ENCODE results near the gene YKT6. TPM values are rescaled to one million over a fixed set of nuclear protein-coding genes. Genes with fewer than 3 reads are reported as not detected.

YKT6 gene
- total RNA-seq, 1 experiment from 2014 or later = 142 TPM

GRCh38 chr7:44228571-44229350 lies 28.0 kb downstream of the YKT6 start:
- H3K4me3 ChIP-seq = no peak overlapping the region
- no peak for DNase-seq
- H3K9me3 ChIP-seq (ENCODE audit: insufficient read depth, low read depth) = no peaks in the 10 kb centered on the region
- H4K20me1 ChIP-seq (ENCODE audit: insufficient read depth) = peaks cover 4% of the 10 kb centered on the region; the same call in 1 of the 2 replicates
- BruUV-seq (replicated peaks) = no TSS peak
- no peaks in the 10 kb centered on the region for H3K79me2 ChIP-seq (ENCODE audit: low read depth)
- peaks cover 56% of the 10 kb centered on the region for H3K27me3 ChIP-seq (ENCODE audit: insufficient read depth, low read depth)
- H2AFZ ChIP-seq = no peak overlapping the region
- intact Hi-C loops (cut with micrococcal nuclease; ENCODE audit: unreplicated experiment) = no loop called here
- no peaks in the 10 kb centered on the region for H3K9me2 ChIP-seq (ENCODE audit: insufficient read depth)
- no peaks in the 10 kb centered on the region for H3K36me3 ChIP-seq (ENCODE audit: low read depth)
- no peaks in the 10 kb centered on the region for H3K4me1 ChIP-seq (replicated peaks; ENCODE audit: insufficient read depth)
- no peaks in the 10 kb centered on the region for H3F3A ChIP-seq (ENCODE audit: insufficient read depth, low read depth)
- TF ChIP-seq CTCF (conservative IDR thresholded peaks at IDR 0.05) = no peak
- ChIA-PET POLR2A (ENCODE audit: unreplicated experiment) (no interaction called here), CTCF (interaction anchor here (0.6 kb wide), 1 partner anchor 109 kb away, joined by 7 read pairs; no protein-coding TSS in a partner anchor)
- no peak overlapping the region for H3K27ac ChIP-seq
- no peak overlapping the region for H3K4me2 ChIP-seq

- H2AFZ ChIP-seq = no peak overlapping the region
- no peaks in the 10 kb centered on the region for H3K79me2 ChIP-seq (ENCODE audit: low read depth)
- H3K4me3 ChIP-seq = no peak overlapping the region
- no TSS peak for BruUV-seq (replicated peaks)
- H3K36me3 ChIP-seq (ENCODE audit: low read depth) = no peaks in the 10 kb centered on the region
- no peak overlapping the region for H3K27ac ChIP-seq
- H3F3A ChIP-seq (ENCODE audit: insufficient read depth, low read depth) = no peaks in the 10 kb centered on the region
- CTCF ChIA-PET = interaction anchor here (0.5 to 0.6 kb wide), 2 partner anchors 110 to 211 kb away, joined by 7 to 11 read pairs; no protein-coding TSS in a partner anchor
- H3K4me1 ChIP-seq (replicated peaks; ENCODE audit: insufficient read depth) = no peaks in the 10 kb centered on the region
- TF ChIP-seq EZH2 (IDR thresholded peaks at IDR 0.05; ENCODE audit: low read depth) (no peak), CTCF (conservative IDR thresholded peaks at IDR 0.05) (no peak)
- POLR2A ChIA-PET (ENCODE audit: unreplicated experiment) = no interaction called here
- H3K27me3 ChIP-seq (ENCODE audit: insufficient read depth, low read depth) = peaks cover 53% of the 10 kb centered on the region
- no peak overlapping the region for H3K4me2 ChIP-seq
- H3K9me2 ChIP-seq (ENCODE audit: insufficient read depth) = no peaks in the 10 kb centered on the region
- no peak for DNase-seq
- H4K20me1 ChIP-seq (ENCODE audit: insufficient read depth) = peaks cover 4% of the 10 kb centered on the region; the same call in 1 of the 2 replicates
- no peaks in the 10 kb centered on the region for H3K9me3 ChIP-seq (ENCODE audit: insufficient read depth, low read depth)
- intact Hi-C loops (cut with micrococcal nuclease; ENCODE audit: unreplicated experiment) = no loop called here
Measured at GRCh38 chr7:44229546-44230105, 28.8 kb downstream of the YKT6 start.

- intact Hi-C loops (cut with micrococcal nuclease; ENCODE audit: unreplicated experiment) = no loop called here
- Histone ChIP-seq H3K27ac (no peak overlapping the region), H4K20me1 (ENCODE audit: insufficient read depth) (peaks cover 3% of the 10 kb centered on the region; the same call in 1 of the 2 replicates), H3K79me2 (ENCODE audit: low read depth) (no peaks in the 10 kb centered on the region), H3F3A (ENCODE audit: insufficient read depth, low read depth) (no peaks in the 10 kb centered on the region), H3K9me3 (ENCODE audit: insufficient read depth, low read depth) (no peaks in the 10 kb centered on the region), H3K4me1 (replicated peaks; ENCODE audit: insufficient read depth) (no peaks in the 10 kb centered on the region), H3K36me3 (ENCODE audit: low read depth) (no peaks in the 10 kb centered on the region), H3K4me2 (no peak overlapping the region), H3K4me3 (no peak overlapping the region), H2AFZ (no peak overlapping the region), H3K27me3 (ENCODE audit: insufficient read depth, low read depth) (peaks cover 47% of the 10 kb centered on the region), H3K9me2 (ENCODE audit: insufficient read depth) (no peaks in the 10 kb centered on the region)
- TF ChIP-seq EZH2 (IDR thresholded peaks at IDR 0.05; ENCODE audit: low read depth) = no peak
- no peak for TF ChIP-seq CTCF (conservative IDR thresholded peaks at IDR 0.05)
- ChIA-PET POLR2A (ENCODE audit: unreplicated experiment) (no interaction called here), CTCF (no interaction called here)
- no TSS peak for BruUV-seq (replicated peaks)
- DNase-seq = no peak
Measured at GRCh38 chr7:44230286-44230685, 29.5 kb downstream of the YKT6 start.

All from PC-9 (cell line).